ENCODE data around the gene CLDN5.

CLDN5 gene

DNA sequence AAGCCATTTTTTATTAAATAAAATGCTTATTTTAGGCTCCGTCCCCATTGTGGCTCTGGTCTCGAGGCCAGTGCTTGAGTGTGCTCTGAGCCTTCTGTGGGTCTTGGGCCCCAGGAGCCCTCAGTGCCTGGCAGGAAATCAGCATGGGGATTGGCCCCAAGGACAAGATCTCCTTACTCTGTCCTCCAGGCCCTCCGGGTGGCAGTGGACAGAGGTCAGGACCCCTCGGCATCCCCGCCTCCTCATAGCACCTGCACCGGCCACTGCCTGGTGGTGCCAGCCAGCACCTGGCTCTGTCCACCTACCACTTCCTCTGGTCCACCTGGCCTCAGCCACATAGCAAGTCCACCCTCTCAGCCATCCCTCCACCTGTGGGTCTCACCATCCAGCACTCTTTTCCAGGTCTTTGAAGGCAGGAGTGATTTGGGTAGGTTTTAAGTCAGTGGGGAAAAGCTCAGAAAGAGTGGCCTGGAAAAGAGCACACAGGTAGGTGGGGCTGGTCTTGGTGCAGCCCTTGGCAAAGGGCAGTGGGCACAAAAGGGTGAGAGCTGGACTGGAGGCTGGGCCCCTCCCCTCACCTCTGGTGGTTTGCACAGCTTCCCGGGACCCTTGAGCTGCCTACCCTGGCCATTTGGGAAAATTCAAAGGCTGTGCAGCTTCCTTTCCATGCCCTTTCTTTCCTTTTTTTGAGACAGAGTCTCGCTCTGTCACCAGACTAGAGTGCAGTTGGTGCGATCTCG is 3.5 kb downstream of the CLDN5 start:
- DNase-seq: no peak

DNA sequence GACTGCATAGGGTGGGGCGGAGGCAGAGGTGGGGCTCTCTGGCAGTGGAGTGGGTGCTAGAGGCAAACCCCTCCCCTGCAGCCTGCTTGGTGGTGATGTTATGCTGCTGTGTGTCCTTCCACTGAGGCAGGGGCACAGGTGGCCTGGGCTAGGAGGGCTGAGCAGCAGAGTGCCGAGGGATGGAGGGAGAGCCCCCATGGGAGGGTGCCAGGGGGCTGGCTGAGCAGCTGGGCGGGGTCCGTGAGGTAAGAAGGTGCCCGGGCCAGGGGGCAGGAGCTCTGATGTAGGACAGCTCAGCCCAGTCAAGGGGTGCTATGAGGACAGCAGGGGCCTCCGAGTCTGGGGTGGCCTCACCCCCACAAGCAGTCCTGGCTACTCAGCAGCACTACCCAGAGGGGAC is 4.2 kb downstream of the CLDN5 start:
- no peak for DNase-seq

DNA sequence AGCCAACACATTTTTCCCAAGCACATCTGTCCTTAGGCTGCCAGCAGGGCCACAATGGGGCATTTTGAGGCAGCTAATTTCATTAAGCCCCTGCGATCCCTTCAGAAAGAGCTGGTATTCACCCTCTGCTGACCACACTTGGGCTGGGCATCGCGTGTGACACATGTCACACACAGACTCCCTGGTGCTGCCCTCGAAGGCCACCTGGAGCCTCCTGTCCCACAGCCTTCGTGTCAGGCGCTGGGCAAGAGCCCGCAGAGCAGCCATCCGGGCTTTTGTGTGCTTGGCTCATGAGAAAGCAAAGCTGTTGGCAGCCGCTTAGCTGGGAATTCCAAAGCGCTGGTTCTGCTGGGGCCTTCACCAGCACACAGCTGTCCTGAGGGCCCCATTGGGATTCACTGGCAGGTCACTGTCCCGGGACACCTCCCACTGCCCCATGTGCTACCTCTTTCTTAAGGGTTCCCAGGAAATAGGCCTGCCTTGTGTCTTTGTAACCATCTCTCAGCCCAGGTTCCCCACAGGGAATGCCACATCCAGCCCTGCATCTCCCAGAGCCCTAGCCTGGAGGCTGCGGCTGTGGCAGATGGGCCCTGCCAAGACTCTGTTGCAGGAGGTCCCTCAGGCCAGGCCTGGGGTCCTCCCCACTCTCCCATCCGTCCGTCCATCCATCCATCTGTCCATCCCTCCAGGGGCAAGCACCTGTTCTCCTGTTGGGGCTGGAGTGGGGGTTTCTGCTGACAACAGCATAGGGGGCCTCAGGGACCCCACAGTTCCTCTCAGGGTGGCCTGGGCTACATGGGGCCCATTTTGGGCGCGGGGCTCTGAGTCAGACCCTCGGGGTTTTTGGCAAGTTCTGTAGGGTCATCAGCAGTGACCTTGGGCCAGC is 4.9 kb downstream of the CLDN5 start:
- DNase-seq: no peak

- DNase-seq: no peak
Measured at GRCh38 chr22:19518635-19519034, 5.6 kb downstream of the CLDN5 start.

GRCh38 chr22:19517919-19518611 is 6.1 kb downstream of the CLDN5 start:
- DNase-seq: no peak

- DNase-seq: no peak
Measured at GRCh38 chr22:19517171-19517500, 7.1 kb downstream of the CLDN5 start.

DNA sequence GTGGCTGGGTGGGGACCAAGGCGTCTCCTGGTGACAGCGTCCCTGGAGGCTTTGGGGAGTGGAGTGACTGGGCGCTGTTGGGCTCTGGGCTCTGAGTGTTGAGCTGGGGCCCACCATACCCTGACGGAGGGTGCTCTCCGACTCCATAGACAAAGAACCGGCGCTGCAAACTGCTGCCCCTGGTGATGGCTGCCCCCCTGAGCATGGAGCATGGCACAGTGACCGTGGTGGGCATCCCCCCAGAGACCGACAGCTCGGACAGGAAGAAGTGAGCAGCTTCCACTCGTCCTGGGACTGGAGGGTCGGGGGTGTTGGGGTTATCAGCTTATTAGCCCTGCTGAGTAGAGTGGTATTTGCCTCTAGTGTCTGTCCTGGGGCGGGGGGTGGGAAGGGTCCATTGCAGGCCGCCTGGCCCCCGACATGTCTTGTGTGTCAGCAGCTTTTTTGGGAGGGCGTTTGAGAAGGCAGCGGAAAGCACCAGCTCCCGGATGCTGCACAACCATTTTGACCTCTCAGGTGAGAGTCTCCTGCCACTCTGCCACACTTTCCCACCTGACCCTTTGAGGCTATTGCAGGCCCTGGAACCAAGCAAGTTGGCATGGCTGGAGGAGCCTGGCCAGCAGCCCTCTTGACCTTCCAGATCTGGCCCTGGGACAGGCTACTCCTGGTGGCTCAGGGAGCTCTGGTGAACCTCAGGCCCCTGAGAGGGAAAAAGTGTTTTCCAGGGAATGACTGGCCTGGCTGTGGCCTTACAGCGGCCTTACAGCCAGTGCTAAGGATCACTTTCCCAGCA is 7.6 kb downstream of the CLDN5 start:
- DNase-seq: no peak

GRCh38 chr22:19515654-19516377 is 8.4 kb downstream of the CLDN5 start:
- DNase-seq: no peak

GRCh38 chr22:19514831-19515565 is 9.2 kb downstream of the CLDN5 start:
- no peak for DNase-seq

DNA sequence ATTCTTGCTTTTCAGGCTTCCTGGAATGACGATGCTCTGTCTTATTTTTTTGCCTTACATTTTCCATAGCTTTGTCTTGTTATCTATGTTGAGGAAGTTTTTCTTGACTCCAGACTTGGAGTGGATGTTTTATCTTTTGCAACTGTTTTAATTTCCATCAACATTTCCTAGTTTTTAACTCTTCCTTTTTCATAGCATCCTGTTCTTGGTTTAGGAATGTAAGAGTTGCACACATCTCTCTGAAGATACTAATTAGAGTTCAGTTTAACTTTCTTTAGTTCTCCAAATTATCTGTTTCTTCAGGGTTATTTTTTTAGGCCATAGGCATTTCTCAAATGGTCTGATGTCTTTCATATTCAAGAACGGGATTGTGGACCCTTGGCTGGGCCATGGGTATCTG is 10.4 kb downstream of the CLDN5 start:
- no peak for DNase-seq

GRCh38 chr22:19510919-19511341 is 13.3 kb downstream of the CLDN5 start:
- DNase-seq: no peak

- no peak for DNase-seq
Measured at GRCh38 chr22:19509923-19510322, 14.3 kb downstream of the CLDN5 start.

DNA sequence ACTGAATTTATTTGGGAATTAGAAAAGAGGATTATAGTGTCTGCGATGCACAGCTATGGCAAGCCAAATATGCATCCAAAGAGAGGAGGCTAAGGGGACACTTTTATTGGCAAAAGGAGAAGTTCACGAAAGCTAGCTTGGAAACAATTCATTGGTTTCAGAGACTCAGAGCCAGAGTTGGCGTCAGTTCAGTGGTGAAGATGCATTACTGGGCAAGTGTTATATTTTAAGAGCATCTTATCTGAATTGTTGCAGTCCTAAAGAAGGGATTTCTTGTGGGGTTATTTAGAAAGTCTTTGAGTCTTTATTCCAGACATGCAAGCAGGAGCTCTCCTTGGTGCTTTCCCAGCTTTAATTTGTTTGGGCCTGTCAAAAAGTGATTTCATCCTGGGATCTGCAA is 15.0 kb downstream of the CLDN5 start:
- no peak for DNase-seq

- no peak for DNase-seq
Measured at GRCh38 chr22:19508024-19508776, 16.0 kb downstream of the CLDN5 start.

DNA sequence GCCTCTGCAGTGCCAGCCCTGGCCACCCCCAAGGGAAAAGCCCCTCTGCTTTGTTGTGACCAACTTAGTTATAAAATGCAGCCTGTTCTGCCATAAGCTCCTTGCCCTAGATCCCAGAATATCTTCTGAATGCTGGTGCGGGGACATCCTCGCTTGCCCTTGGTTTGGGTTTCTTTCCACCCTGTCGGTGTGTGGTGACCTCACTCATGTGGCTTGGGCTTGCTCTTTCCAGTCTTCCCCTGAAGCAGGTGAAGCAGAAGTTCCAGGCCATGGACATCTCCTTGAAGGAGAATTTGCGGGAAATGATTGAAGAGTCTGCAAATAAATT is 16.7 kb downstream of the CLDN5 start:
- DNase-seq: no peak

DNA sequence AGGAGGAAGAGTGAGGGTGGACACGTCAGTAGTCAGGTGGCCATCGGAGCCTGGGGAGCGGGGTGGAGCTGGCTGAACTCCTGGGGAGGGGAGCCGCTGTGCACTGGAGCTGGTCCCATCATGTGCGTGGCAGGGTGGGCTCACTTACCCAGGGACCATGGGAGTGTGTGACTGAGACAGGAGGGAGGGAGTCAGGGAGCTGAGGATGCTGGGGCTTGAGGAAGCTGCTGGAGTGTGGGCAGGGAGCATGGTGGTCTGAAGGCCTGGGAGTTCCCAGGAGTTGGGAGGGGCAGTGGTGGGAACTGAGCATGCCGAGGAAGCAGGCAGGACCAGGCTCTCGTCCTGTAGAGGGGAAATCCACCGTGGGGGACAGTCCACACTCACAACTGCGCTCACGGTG is 18.0 kb downstream of the CLDN5 start:
- DNase-seq: no peak

DNA sequence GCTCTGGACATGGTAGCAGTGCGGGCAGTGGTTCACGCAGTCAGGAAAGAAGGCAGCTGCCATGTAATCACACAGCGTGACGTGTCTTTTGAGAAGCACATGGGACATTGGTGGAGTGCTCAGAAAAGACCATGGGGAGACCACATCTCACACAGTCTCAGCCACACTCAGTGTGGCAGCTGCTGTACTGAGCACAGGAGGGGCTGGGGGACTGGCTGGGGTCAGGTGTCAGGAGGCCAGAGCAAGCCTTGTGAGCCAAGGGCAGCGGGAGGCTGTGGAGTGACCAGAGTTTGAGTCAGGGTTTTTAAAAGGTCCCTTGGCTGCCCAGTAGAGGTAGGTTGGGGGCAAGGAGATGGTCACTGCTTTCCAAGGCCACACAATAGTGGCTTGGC is 18.5 kb downstream of the CLDN5 start:
- no peak for DNase-seq

DNA sequence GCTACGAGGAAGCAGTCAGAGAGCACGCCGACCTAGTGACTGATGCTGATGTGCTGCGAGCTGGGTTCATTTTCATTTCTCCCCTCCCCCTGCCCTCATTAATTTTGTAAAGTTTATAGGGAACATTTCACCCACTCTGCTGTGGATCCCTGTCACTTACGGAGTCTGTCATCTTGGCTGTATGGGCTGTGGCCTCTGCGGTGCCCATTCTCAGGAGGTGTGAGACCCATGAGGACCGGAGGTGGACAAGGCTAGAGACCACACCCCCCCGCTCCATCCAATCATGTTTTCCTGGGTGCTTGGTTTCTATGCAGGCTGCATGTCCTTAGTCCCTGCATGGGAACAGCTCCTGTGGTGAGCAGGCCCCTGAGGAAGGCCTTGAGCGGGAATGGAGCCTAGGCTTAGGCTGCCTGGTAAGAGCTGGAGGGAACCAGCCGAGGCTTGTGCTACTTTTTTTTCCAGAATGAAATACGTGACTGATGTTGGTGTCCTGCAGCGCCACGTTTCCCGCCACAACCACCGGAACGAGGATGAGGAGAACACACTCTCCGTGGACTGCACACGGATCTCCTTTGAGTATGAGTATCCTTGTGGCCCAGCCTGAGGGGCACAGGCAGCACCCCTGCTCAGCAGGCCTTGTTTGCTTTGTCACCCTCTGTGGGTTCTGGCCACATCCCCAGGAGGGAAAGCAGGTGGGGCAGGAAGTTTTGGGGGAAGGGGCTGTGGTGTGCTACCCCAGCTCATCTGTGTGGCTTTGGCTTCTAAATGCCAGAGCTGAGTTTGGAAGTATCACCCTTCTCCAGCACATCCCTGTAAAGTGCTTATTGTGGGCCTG is 19.1 kb downstream of the CLDN5 start:
- DNase-seq: no peak

- no peak for DNase-seq
Measured at GRCh38 chr22:19503869-19504268, 20.3 kb downstream of the CLDN5 start.

GRCh38 chr22:19503367-19503766 is 20.8 kb downstream of the CLDN5 start:
- no peak for DNase-seq
